Endodermal cell (in vitro differentiated cells): ENCODE measurements around the gene UTP11. TPM values are rescaled to one million over a fixed set of nuclear protein-coding genes. Genes with fewer than 3 reads are reported as not detected.

Experiments
- DNase-seq: peaks from one replicate; pipeline ENCODE4 v3.0.0-alpha.2; 2017
- H3K27ac ChIP-seq: 2 replicates; pipeline ENCODE4 v1.5.1; 2013; ENCODE audit warnings: mild to moderate bottlenecking, low read depth, low read length, moderate library complexity
- H3K27me3 ChIP-seq: 2 replicates; pipeline ENCODE4 v1.6.1; 2013; ENCODE audit warnings: mild to moderate bottlenecking, low read length, moderate library complexity; ENCODE audit not compliant: insufficient read depth, control insufficient read depth, poor library complexity, severe bottlenecking
- H3K36me3 ChIP-seq: 2 replicates; pipeline ENCODE4 v1.7.0; 2013; ENCODE audit warnings: mild to moderate bottlenecking, low read length, moderate library complexity; ENCODE audit not compliant: control insufficient read depth, insufficient read depth
- H3K4me1 ChIP-seq: one replicate; pipeline ENCODE4 v1.7.0; 2013; ENCODE audit warnings: low read length; ENCODE audit not compliant: control insufficient read depth, insufficient read depth
- H3K4me3 ChIP-seq: 2 replicates; pipeline ENCODE4 v1.5.1; 2013; ENCODE audit warnings: mild to moderate bottlenecking, low read length, moderate library complexity
- H3K9ac ChIP-seq: 2 replicates; pipeline ENCODE4 v1.6.1; 2013; ENCODE audit warnings: mild to moderate bottlenecking, low read length, moderate library complexity; ENCODE audit not compliant: poor library complexity, severe bottlenecking; ENCODE audit errors: extremely low read depth
- H3K9me3 ChIP-seq: 2 replicates; pipeline ENCODE4 v1.6.1; 2013; ENCODE audit warnings: mild to moderate bottlenecking, low read length, moderate library complexity; ENCODE audit not compliant: control insufficient read depth
- H3K27ac Mint-ChIP-seq: 2 replicates; pipeline ENCODE4 v1.8.0; 2020; ENCODE audit warnings: mixed read lengths
- H3K27me3 Mint-ChIP-seq: 2 replicates; pipeline ENCODE4 v1.8.0; 2021; ENCODE audit warnings: mild to moderate bottlenecking, mixed read lengths; ENCODE audit not compliant: insufficient read depth
- H3K36me3 Mint-ChIP-seq: 2 replicates; pipeline ENCODE4 v1.8.0; 2020; ENCODE audit warnings: low read depth, mixed read lengths
- H3K4me1 Mint-ChIP-seq: 2 replicates; pipeline ENCODE4 v1.8.0; 2020; ENCODE audit warnings: mixed read lengths
- H3K4me3 Mint-ChIP-seq: 2 replicates; pipeline ENCODE4 v1.8.0; 2020; ENCODE audit warnings: mild to moderate bottlenecking, moderate library complexity, mixed read lengths
- H3K9me3 Mint-ChIP-seq: 2 replicates; pipeline ENCODE4 v1.8.0; 2020; ENCODE audit warnings: mild to moderate bottlenecking, mixed read lengths
- WGBS, 2 experiments: methylation state at CpG; one replicate each; pipeline versions ENCODE4 v1.1.5 to v1.1.7; 2013; ENCODE audit warnings: missing lambda C conversion rate in 2 of 2, mixed read lengths in 1 of 2; ENCODE audit not compliant: insufficient coverage in 1 of 2, insufficient read length in 1 of 2; 5-methylcytosine and 5-hydroxymethylcytosine counted together
- total RNA-seq, 2 donors: library from RNA; stranded (reverse); fragmentation: NEBNext Ultra II Directional in 1 of 2; extraction: Animal tissue kit (Norgen Biotek cat#: 25700) in 1 of 2; gene quantifications; 2 replicates in 1 of 2; 3 replicates in 1 of 2; pipeline ENCODE4 v1.2.1, GENCODE V29; 2021
- TF ChIP-seq, protein P1 (sequence below): fragments of 200-600 bp; sonication (generic); conservative IDR thresholded peaks from 2 replicates; pipeline ENCODE4 v1.5.0; 2021; ENCODE audit warnings: antibody characterized with exemption, mild to moderate bottlenecking

UTP11 gene
- total RNA-seq, 2 donors from 2014 or later, result 40.9 to 46.3 TPM

DNA sequence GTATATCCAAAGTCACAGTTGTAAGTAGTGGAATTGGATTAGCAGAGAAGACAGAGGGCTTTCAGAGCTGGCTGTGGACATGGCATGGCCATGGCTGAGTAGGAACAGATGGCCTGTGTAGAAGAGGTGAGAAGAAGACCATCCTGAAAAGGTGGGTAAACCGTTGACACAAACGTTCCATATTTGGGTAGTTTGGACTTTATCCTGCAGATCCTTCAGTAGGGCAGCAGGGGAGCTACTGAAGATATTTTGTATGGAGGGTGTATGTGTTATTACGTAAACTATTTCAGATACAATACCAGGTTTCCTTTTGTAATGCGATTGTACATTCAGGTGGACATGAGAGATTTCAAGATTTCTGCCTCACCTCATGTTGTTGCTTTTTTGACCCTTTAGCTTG is 1.6 kb downstream of the UTP11 start:
- H3K27ac ChIP-seq, result no peak overlapping the region

DNA sequence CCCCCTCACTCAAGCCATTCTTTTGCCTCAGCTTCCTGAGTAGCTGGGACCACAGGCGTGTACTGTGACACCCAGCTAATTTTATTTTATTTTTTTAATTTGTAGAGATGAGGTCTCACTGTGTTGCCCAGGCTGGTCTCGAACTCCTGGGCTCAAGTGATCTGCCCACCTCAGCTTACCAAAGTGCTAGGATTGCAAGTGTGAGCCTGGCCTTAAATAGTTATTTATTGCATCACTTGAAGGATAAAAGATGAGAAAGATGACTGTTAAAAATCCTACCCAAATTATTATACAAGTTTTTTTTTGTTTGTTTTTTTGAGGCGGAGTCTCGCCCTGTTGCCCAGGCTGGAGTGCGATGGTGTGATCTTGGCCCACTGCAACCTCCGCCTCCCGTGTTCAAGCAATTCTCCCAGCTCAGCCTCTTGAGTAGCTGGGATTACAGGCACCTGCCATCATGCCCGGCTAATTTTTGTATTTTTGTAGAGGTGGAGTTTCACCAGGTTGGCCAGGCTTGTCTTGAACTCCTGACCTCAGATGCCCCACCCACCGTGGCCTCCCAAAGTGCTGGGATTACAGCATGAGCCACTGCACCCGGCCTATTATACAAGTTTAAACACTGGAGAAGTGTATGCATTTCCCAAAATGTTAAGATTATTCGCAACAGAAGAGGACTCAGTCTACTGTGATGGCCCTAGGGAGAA is 2.3 kb downstream of the UTP11 start:
- Mint-ChIP-seq H3K36me3 (peaks cover 34% of the 10 kb centered on the region), H3K9me3 (peaks cover 3% of the 10 kb centered on the region), H3K27ac (no peak overlapping the region), H3K27me3 (no peaks in the 10 kb centered on the region), H3K4me1 (peaks cover 9% of the 10 kb centered on the region), H3K4me3 (no peak overlapping the region)
- H3K4me1 ChIP-seq, result no peaks in the 10 kb centered on the region
- TF ChIP-seq, protein P1, sequence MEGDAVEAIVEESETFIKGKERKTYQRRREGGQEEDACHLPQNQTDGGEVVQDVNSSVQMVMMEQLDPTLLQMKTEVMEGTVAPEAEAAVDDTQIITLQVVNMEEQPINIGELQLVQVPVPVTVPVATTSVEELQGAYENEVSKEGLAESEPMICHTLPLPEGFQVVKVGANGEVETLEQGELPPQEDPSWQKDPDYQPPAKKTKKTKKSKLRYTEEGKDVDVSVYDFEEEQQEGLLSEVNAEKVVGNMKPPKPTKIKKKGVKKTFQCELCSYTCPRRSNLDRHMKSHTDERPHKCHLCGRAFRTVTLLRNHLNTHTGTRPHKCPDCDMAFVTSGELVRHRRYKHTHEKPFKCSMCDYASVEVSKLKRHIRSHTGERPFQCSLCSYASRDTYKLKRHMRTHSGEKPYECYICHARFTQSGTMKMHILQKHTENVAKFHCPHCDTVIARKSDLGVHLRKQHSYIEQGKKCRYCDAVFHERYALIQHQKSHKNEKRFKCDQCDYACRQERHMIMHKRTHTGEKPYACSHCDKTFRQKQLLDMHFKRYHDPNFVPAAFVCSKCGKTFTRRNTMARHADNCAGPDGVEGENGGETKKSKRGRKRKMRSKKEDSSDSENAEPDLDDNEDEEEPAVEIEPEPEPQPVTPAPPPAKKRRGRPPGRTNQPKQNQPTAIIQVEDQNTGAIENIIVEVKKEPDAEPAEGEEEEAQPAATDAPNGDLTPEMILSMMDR, result no peak
- WGBS, 2 experiments, result 90 to 93% methylated on average over 8 to 11 of the region's 11 CpGs
- H3K9ac ChIP-seq, result no peak overlapping the region
- DNase-seq, result no peak
- H3K27me3 ChIP-seq, result no peaks in the 10 kb centered on the region
- H3K4me3 ChIP-seq, result no peak overlapping the region
- no peaks in the 10 kb centered on the region for H3K9me3 ChIP-seq
- no peak overlapping the region for H3K27ac ChIP-seq
- H3K36me3 ChIP-seq, result peaks cover 44% of the 10 kb centered on the region

More for the DNA sequence above, 1.6 kb downstream of the UTP11 start:
- Histone ChIP-seq H3K36me3 (peaks cover 38% of the 10 kb centered on the region), H3K9ac (no peak overlapping the region), H3K4me3 (peak overlapping the region; percentile 90), H3K9me3 (no peaks in the 10 kb centered on the region), H3K27me3 (no peaks in the 10 kb centered on the region), H3K4me1 (no peaks in the 10 kb centered on the region)
- no peak for DNase-seq
- Mint-ChIP-seq H3K4me1 (peaks cover 13% of the 10 kb centered on the region), H3K27me3 (no peaks in the 10 kb centered on the region), H3K27ac (no peak overlapping the region), H3K4me3 (peak overlapping the region; percentile 100), H3K9me3 (peaks cover 3% of the 10 kb centered on the region), H3K36me3 (peaks cover 29% of the 10 kb centered on the region)
- WGBS, 2 experiments, result 87 to 90% methylated on average over 3 to 4 of the region's 4 CpGs
- TF ChIP-seq, protein P1, result no peak

DNA sequence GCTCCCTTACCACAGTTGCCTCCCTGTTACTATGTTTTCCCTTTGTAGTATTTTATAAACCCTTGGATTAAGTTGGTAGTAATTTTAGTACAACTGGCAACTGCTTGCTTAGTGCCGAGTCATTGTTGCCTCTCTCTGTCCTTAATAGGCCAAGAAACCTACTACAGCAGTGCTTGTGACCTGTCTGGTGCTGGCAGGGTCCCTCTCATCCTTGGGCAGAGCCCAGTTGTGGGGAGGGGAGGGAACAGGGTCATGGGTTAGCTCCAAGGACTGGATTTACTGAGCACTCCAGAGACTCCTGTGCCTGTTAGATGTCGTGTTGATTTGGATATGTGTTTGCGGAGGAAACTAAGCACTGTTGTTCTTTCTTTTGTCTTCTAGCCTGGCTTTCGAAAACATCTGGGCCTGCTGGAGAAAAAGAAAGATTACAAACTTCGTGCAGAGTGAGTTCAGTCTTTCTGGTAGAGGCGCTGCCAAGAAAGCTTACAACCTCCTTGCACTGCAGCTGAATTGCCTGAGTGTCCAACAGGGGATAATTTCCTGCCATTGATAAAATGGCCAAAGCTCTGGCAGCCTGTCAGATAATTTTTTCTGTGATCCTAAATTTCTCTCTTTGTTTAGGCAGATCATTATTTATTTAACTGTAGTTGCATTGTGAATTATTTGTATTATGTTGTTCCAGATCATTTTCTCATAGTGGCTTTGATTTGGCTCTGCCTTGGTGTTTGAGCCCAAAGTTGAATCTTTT is 3.6 kb downstream of the UTP11 start:
- Mint-ChIP-seq H3K27ac (peak overlapping the region; percentile 90), H3K9me3 (peaks cover 3% of the 10 kb centered on the region), H3K36me3 (peaks cover 44% of the 10 kb centered on the region)

More for the DNA sequence above, 3.6 kb downstream of the UTP11 start:
- Histone ChIP-seq H3K4me3 (no peak overlapping the region), H3K4me1 (no peaks in the 10 kb centered on the region), H3K36me3 (peaks cover 56% of the 10 kb centered on the region), H3K27me3 (no peaks in the 10 kb centered on the region), H3K9ac (no peak overlapping the region), H3K9me3 (no peaks in the 10 kb centered on the region), H3K27ac (no peak overlapping the region)
- WGBS, 2 experiments, result 92 to 94% methylated on average over 5 to 6 of the region's 6 CpGs
- peaks cover 9% of the 10 kb centered on the region for H3K4me1 Mint-ChIP-seq
- TF ChIP-seq, protein P1, result no peak
- H3K27me3 Mint-ChIP-seq, result no peaks in the 10 kb centered on the region
- no peak for DNase-seq
- no peak overlapping the region for H3K4me3 Mint-ChIP-seq
